Memory B cell (primary cell): ENCODE results near the gene ZBTB16.
A peak's percentile ranks its signal among the peaks of the same experiment; 100 is the strongest.

Source experiments
- ATAC-seq: fragments of 150-1000 bp; cut with Tn5 transposase; 2 replicates; pipeline ENCODE4 v1.10.0; 2021; ENCODE audit warnings: low read depth, mild to moderate bottlenecking, moderate library complexity
- DNase-seq, 2 donors: peaks; one replicate each; pipeline ENCODE4 v3.0.0; 2022; ENCODE audit warnings: low spot score in 2 of 2
- H3K27ac Mint-ChIP-seq: one replicate; pipeline ENCODE4 v1.8.0; 2022; ENCODE audit warnings: mild to moderate bottlenecking, moderate library complexity, mixed read lengths
- H3K27me3 Mint-ChIP-seq: one replicate; pipeline ENCODE4 v1.8.0; 2022; ENCODE audit warnings: mixed read lengths
- H3K36me3 Mint-ChIP-seq: one replicate; pipeline ENCODE4 v1.8.0; 2022; ENCODE audit warnings: mild to moderate bottlenecking, mixed read lengths
- H3K4me1 Mint-ChIP-seq: one replicate; pipeline ENCODE4 v1.8.0; 2022; ENCODE audit warnings: mixed read lengths
- H3K4me3 Mint-ChIP-seq: one replicate; pipeline ENCODE4 v1.8.0; 2022; ENCODE audit warnings: mild to moderate bottlenecking, moderate library complexity, mixed read lengths
- H3K9me3 Mint-ChIP-seq: one replicate; pipeline ENCODE4 v1.8.0; 2022; ENCODE audit warnings: mixed read lengths

ZBTB16 gene

GRCh38 chr11:114185436-114185835, 125.9 kb downstream of the ZBTB16 start:
- H3K27ac Mint-ChIP-seq, result peak overlapping the region; percentile 88
- peak; percentile 65 for ATAC-seq

GRCh38 chr11:114187173-114187572, 127.7 kb downstream of the ZBTB16 start:
- H3K36me3 Mint-ChIP-seq, result peaks cover 4% of the 10 kb centered on the region
- H3K4me1 Mint-ChIP-seq, result peaks cover 36% of the 10 kb centered on the region
- H3K4me3 Mint-ChIP-seq, result peak overlapping the region; percentile 32
- peaks cover 6% of the 10 kb centered on the region for H3K9me3 Mint-ChIP-seq
- H3K27ac Mint-ChIP-seq, result peak overlapping the region; percentile 88
- ATAC-seq, result peak; percentile 78
- H3K27me3 Mint-ChIP-seq, result peaks cover 2% of the 10 kb centered on the region
- peak in 1 of 2 donors; percentile 26 for DNase-seq

More at GRCh38 chr11:114185436-114185835, 125.9 kb downstream of the ZBTB16 start:
- no peaks in the 10 kb centered on the region for H3K36me3 Mint-ChIP-seq
- peaks cover 39% of the 10 kb centered on the region for H3K4me1 Mint-ChIP-seq
- DNase-seq, result no peak
- no peaks in the 10 kb centered on the region for H3K9me3 Mint-ChIP-seq
- H3K4me3 Mint-ChIP-seq, result no peak overlapping the region
- peaks cover 2% of the 10 kb centered on the region for H3K27me3 Mint-ChIP-seq

- H3K27ac Mint-ChIP-seq, result no peak overlapping the region
- peaks cover 6% of the 10 kb centered on the region for H3K9me3 Mint-ChIP-seq
These were observed 129.5 kb downstream of the ZBTB16 start for GRCh38 chr11:114188851-114189570.

GRCh38 chr11:114190630-114191029, 131.1 kb downstream of the ZBTB16 start:
- Mint-ChIP-seq H3K27me3 (no peaks in the 10 kb centered on the region), H3K4me1 (peaks cover 26% of the 10 kb centered on the region), H3K4me3 (no peak overlapping the region), H3K9me3 (peaks cover 6% of the 10 kb centered on the region), H3K27ac (no peak overlapping the region), H3K36me3 (peaks cover 4% of the 10 kb centered on the region)
- DNase-seq (no peak), ATAC-seq (no peak)

More at GRCh38 chr11:114188851-114189570, 129.5 kb downstream of the ZBTB16 start:
- H3K4me3 Mint-ChIP-seq, result no peak overlapping the region
- DNase-seq, result no peak
- peaks cover 4% of the 10 kb centered on the region for H3K36me3 Mint-ChIP-seq
- H3K4me1 Mint-ChIP-seq, result peaks cover 30% of the 10 kb centered on the region
- no peaks in the 10 kb centered on the region for H3K27me3 Mint-ChIP-seq
- no peak for ATAC-seq

- no peak for DNase-seq
- no peak for ATAC-seq
- Mint-ChIP-seq H3K27ac (no peak overlapping the region), H3K4me1 (peaks cover 20% of the 10 kb centered on the region), H3K27me3 (no peaks in the 10 kb centered on the region), H3K4me3 (no peak overlapping the region), H3K36me3 (peaks cover 4% of the 10 kb centered on the region), H3K9me3 (peaks cover 6% of the 10 kb centered on the region)
These were observed 132.4 kb downstream of the ZBTB16 start for GRCh38 chr11:114191893-114192292.

- ATAC-seq, result no peak
- H3K4me1 Mint-ChIP-seq, result peaks cover 17% of the 10 kb centered on the region
- no peak overlapping the region for H3K4me3 Mint-ChIP-seq
- H3K9me3 Mint-ChIP-seq, result peaks cover 6% of the 10 kb centered on the region
- H3K27me3 Mint-ChIP-seq, result no peaks in the 10 kb centered on the region
- H3K36me3 Mint-ChIP-seq, result peaks cover 4% of the 10 kb centered on the region
- no peak overlapping the region for H3K27ac Mint-ChIP-seq
- DNase-seq, result no peak
These were observed 133.4 kb downstream of the ZBTB16 start for GRCh38 chr11:114192841-114193389.

GRCh38 chr11:114193730-114194679, 134.5 kb downstream of the ZBTB16 start:
- ATAC-seq (no peak), DNase-seq (no peak)
- Mint-ChIP-seq H3K27ac (no peak overlapping the region), H3K27me3 (no peaks in the 10 kb centered on the region), H3K4me1 (peaks cover 8% of the 10 kb centered on the region), H3K9me3 (peaks cover 6% of the 10 kb centered on the region), H3K4me3 (no peak overlapping the region), H3K36me3 (peaks cover 4% of the 10 kb centered on the region)

GRCh38 chr11:114194702-114195101, 135.2 kb downstream of the ZBTB16 start:
- Mint-ChIP-seq H3K9me3 (peaks cover 6% of the 10 kb centered on the region), H3K36me3 (peaks cover 4% of the 10 kb centered on the region), H3K27me3 (no peaks in the 10 kb centered on the region), H3K27ac (peak overlapping the region; percentile 95), H3K4me1 (peaks cover 8% of the 10 kb centered on the region), H3K4me3 (no peak overlapping the region)
- DNase-seq (no peak), ATAC-seq (no peak)

GRCh38 chr11:114195151-114195550, 135.6 kb downstream of the ZBTB16 start:
- ATAC-seq, result no peak
- no peak overlapping the region for H3K4me3 Mint-ChIP-seq
- no peak for DNase-seq
- H3K9me3 Mint-ChIP-seq, result peaks cover 6% of the 10 kb centered on the region
- peaks cover 4% of the 10 kb centered on the region for H3K36me3 Mint-ChIP-seq
- H3K4me1 Mint-ChIP-seq, result peaks cover 8% of the 10 kb centered on the region
- H3K27me3 Mint-ChIP-seq, result no peaks in the 10 kb centered on the region
- H3K27ac Mint-ChIP-seq, result peak overlapping the region; percentile 95

- Mint-ChIP-seq H3K36me3 (peaks cover 3% of the 10 kb centered on the region), H3K4me3 (no peak overlapping the region), H3K27ac (peak overlapping the region; percentile 95), H3K4me1 (peaks cover 8% of the 10 kb centered on the region), H3K27me3 (no peaks in the 10 kb centered on the region), H3K9me3 (peaks cover 3% of the 10 kb centered on the region)
- DNase-seq, result no peak
- no peak for ATAC-seq
These were observed 136.6 kb downstream of the ZBTB16 start for GRCh38 chr11:114195981-114196731.

- peak; percentile 23 to 43 for DNase-seq
- H3K36me3 Mint-ChIP-seq, result no peaks in the 10 kb centered on the region
- no peaks in the 10 kb centered on the region for H3K27me3 Mint-ChIP-seq
- H3K27ac Mint-ChIP-seq, result peak overlapping the region; percentile 95
- peak overlapping the region; percentile 57 for H3K4me3 Mint-ChIP-seq
- peaks cover 8% of the 10 kb centered on the region for H3K4me1 Mint-ChIP-seq
- ATAC-seq, result peak; percentile 96
- no peaks in the 10 kb centered on the region for H3K9me3 Mint-ChIP-seq
These were observed 137.6 kb downstream of the ZBTB16 start for GRCh38 chr11:114196997-114197703.

GRCh38 chr11:114197799-114198500, 138.4 kb downstream of the ZBTB16 start:
- H3K27ac Mint-ChIP-seq, result no peak overlapping the region
- DNase-seq (no peak), ATAC-seq (no peak)
- H3K36me3 Mint-ChIP-seq, result no peaks in the 10 kb centered on the region
- no peaks in the 10 kb centered on the region for H3K9me3 Mint-ChIP-seq
- no peak overlapping the region for H3K4me3 Mint-ChIP-seq
- H3K27me3 Mint-ChIP-seq, result no peaks in the 10 kb centered on the region
- H3K4me1 Mint-ChIP-seq, result peaks cover 8% of the 10 kb centered on the region
